ENCODE data around the gene IL1RAPL1.

DNA sequence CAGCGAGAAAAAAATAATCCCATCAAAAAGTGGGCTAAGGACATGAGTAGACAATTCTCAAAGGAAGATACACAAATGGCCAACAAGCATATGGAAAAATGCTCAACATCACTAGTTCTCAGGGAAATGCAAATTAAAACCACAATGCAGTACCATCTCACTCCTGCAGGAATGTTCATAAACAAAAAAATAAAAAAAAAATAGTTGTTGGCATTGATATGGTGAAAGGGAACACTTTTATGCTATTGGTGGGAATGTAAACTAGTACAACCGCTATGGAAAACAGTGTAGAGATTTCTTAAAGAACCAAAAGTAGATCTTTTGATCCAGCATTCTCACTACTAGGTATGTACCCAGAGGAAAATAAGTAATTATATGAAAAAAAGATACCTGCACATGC is 1119.8 kb downstream of the IL1RAPL1 start:
- TF ChIP-seq, protein P1, sequence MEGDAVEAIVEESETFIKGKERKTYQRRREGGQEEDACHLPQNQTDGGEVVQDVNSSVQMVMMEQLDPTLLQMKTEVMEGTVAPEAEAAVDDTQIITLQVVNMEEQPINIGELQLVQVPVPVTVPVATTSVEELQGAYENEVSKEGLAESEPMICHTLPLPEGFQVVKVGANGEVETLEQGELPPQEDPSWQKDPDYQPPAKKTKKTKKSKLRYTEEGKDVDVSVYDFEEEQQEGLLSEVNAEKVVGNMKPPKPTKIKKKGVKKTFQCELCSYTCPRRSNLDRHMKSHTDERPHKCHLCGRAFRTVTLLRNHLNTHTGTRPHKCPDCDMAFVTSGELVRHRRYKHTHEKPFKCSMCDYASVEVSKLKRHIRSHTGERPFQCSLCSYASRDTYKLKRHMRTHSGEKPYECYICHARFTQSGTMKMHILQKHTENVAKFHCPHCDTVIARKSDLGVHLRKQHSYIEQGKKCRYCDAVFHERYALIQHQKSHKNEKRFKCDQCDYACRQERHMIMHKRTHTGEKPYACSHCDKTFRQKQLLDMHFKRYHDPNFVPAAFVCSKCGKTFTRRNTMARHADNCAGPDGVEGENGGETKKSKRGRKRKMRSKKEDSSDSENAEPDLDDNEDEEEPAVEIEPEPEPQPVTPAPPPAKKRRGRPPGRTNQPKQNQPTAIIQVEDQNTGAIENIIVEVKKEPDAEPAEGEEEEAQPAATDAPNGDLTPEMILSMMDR (IDR thresholded peaks at IDR 0.05; ENCODE audit: insufficient read depth, low read length, poor library complexity, severe bottlenecking), result no peak
- TF ChIP-seq EZH2phosphoT487 (conservative IDR thresholded peaks at IDR 0.05; ENCODE audit: low read length), result no peak
